ENCODE results near the gene HIVEP3. TPM values are rescaled to one million over a fixed set of nuclear protein-coding genes. Genes with fewer than 3 reads are reported as not detected.

The HIVEP3 gene
- total RNA-seq, 1 donor from 2014 or later: 11.6 TPM

DNA sequence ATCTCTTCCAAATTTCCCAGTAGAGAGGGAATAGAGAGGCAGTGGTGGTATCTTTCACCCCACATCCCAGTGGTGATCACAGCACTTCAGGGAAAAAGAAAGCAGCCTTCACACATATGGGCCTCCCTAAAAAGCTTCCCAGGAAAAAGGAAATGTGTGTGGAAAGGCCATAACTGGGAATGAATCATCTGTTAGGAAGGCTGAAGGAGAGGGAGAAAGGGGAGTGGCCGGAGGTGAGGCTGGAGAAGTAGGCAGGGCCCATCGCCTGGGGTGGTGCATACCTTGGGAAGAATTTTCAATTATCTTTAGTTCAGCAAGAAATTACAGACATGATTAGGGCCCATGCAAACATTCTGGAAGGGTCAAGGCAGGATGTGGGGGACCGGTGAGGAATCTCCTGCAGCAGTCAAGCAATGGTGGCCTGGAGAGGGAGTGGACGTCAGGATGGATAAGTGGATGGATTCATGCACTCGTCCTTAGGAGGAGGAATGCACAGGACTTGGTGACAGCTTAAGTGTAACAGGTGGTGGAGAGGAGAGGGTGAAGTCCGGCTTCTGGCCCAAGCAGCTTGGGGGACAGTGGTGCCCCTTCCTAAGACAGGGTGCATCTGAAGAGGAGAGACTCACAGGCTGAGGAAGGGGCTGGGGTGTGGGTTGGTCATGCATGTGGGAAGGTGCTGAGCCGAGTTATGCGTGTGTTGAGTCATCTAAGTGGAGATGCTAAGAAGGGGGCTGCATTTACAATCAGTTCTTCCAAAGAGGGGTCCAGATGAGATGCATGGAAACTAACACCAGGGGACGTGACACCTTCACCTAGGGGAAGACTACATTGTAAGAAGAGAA lies 17.9 kb downstream of the HIVEP3 start:
- no peaks in the 10 kb centered on the region for H3K36me3 ChIP-seq
- DNase-seq (no peak), ATAC-seq (peak in 1 of 2 donors; percentile 44)
- H3K9me3 ChIP-seq: no peaks in the 10 kb centered on the region
- intact Hi-C loops (cut with DNase I): no loop called here
- no peak overlapping the region for H3K4me3 ChIP-seq
- TF ChIP-seq, protein P1, sequence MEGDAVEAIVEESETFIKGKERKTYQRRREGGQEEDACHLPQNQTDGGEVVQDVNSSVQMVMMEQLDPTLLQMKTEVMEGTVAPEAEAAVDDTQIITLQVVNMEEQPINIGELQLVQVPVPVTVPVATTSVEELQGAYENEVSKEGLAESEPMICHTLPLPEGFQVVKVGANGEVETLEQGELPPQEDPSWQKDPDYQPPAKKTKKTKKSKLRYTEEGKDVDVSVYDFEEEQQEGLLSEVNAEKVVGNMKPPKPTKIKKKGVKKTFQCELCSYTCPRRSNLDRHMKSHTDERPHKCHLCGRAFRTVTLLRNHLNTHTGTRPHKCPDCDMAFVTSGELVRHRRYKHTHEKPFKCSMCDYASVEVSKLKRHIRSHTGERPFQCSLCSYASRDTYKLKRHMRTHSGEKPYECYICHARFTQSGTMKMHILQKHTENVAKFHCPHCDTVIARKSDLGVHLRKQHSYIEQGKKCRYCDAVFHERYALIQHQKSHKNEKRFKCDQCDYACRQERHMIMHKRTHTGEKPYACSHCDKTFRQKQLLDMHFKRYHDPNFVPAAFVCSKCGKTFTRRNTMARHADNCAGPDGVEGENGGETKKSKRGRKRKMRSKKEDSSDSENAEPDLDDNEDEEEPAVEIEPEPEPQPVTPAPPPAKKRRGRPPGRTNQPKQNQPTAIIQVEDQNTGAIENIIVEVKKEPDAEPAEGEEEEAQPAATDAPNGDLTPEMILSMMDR (IDR thresholded peaks at IDR 0.05): no peak
- H3K27me3 ChIP-seq (ENCODE audit: low read depth): no peaks in the 10 kb centered on the region
- H3K27ac ChIP-seq: no peak overlapping the region
- peaks cover 67% of the 10 kb centered on the region for H3K4me1 ChIP-seq

DNA sequence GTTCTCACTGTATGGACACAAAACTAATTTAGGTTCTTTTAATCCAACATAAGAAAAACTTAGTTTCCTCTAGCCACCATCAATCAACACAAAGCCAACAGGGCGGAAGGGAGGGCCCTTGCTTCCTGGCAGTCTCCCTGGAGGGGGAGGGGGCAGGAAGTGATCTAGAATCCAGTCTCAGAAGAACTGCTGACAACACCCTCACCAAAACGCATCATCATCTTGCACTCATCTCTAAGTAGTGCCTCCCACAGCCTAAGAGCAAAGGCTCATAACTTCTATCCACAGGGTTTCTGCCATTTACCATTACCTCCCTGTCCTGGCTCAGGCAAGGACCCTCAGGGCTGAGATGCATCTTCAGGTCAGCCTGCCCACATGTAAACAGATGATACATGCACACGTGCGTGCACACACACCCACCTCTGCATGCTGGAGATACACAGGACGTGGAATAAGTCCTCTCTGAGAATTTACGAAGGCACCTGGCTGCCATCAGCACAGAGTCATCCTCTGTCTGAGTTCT lies 20.5 kb downstream of the HIVEP3 start:
- H3K27ac ChIP-seq: peak overlapping the region; percentile 38
- no peaks in the 10 kb centered on the region for H3K36me3 ChIP-seq
- ATAC-seq (peak; percentile 25 to 35), DNase-seq (no peak)
- H3K27me3 ChIP-seq (ENCODE audit: low read depth): no peaks in the 10 kb centered on the region
- H3K4me3 ChIP-seq: no peak overlapping the region
- intact Hi-C loops (cut with DNase I): no loop called here
- H3K9me3 ChIP-seq: no peaks in the 10 kb centered on the region
- H3K4me1 ChIP-seq: peaks cover 87% of the 10 kb centered on the region
- TF ChIP-seq, protein P1 (IDR thresholded peaks at IDR 0.05): no peak

DNA sequence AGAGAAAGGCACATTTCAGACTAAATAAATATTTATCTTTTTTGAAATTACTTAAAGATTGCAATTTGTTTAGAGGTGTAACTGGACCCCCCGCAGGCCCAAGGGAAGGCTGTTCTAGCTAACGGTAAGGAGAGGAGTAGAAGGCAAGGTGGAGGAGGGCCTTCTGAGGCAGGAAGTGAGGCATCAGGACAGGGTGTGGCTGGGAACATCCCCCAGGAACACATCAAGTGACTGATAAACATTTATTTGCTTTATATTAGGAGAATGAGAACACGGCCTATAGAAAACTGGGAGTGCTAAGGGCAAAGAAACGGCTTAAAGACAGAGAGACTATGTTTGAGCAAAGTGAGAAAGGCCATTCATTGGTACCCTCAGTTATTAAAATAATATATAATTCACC lies 23.2 kb downstream of the HIVEP3 start:
- Histone ChIP-seq H3K9me3 (no peaks in the 10 kb centered on the region), H3K27ac (peak overlapping the region; percentile 22), H3K4me3 (no peak overlapping the region), H3K4me1 (peaks cover 83% of the 10 kb centered on the region), H3K27me3 (ENCODE audit: low read depth) (no peaks in the 10 kb centered on the region), H3K36me3 (no peaks in the 10 kb centered on the region)
- intact Hi-C loops (cut with DNase I): no loop called here
- TF ChIP-seq, protein P1 (IDR thresholded peaks at IDR 0.05): no peak
- ATAC-seq: no peak
- no peak for DNase-seq

DNA sequence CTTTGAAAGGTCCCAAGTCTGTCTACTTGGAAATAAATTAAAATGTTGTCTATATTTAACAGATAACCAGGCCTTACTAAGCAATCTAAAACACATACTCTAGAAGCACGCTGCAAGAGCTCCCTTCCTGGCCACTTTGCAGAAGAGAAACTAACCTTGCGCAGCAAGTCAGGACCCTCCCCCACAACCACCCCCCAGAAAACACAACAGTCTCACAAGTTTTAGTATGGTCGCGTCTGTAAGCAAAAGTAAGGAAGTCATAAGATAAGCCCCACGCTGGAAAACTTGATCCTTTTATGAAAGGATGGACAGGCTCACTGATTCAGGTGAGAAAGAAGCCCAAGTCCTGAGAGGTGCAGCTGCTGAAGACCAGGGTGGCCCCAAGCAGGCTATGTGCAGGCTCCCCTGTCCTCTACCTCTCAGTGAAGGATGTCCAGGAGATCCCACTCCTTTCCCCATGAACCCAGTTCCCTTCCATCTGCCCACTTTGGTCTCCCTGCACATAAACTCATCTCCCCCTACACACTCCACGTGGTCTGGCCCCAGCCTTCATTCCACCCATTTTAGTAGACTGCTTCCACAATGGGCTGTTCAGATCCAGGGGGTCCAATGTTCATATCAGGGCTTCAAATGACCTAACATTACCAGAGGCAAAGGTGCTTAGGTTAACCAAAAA lies 23.8 kb downstream of the HIVEP3 start:
- Histone ChIP-seq H3K36me3 (no peaks in the 10 kb centered on the region), H3K27ac (peak overlapping the region; percentile 22), H3K4me1 (peaks cover 81% of the 10 kb centered on the region), H3K4me3 (no peak overlapping the region), H3K27me3 (ENCODE audit: low read depth) (no peaks in the 10 kb centered on the region), H3K9me3 (no peaks in the 10 kb centered on the region)
- intact Hi-C loops (cut with DNase I): no loop called here
- no peak for ATAC-seq
- no peak for DNase-seq
- TF ChIP-seq, protein P1 (IDR thresholded peaks at IDR 0.05): no peak

DNA sequence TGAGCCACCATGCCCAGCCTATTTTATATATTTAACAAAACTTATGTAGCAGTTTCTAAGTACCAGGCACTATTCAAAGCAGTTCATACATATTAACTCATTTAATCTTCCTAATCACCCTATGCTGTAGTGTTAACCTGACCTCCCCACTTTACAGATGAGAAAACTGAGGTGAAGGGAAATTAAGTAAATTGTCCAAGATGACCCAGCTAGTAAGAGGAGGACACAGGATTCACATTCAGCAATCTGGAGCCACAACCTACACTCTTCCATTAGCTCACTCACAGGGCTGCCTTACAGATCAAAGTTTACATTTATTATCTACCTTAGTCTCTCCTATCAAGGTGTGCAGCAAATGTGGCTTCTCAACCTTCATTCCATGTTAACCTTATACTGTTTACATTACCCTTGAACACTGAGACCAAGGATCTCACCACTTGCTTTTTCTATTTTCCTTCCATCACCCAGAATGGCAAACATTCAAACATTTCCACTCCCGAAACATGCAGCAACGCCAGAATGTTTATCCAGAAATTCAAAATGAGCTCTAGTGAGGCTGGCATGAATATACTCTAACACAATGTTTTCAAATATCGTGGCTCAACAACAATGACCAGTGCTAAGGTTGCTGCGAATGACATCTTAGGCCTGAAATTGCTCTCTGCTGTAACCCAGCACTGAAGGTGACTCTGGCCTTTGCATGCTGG lies 24.5 kb downstream of the HIVEP3 start:
- no peaks in the 10 kb centered on the region for H3K27me3 ChIP-seq (ENCODE audit: low read depth)
- H3K9me3 ChIP-seq: no peaks in the 10 kb centered on the region
- TF ChIP-seq, protein P1 (IDR thresholded peaks at IDR 0.05): no peak
- H3K27ac ChIP-seq: peak overlapping the region; percentile 22
- no peaks in the 10 kb centered on the region for H3K36me3 ChIP-seq
- intact Hi-C loops (cut with DNase I): no loop called here
- H3K4me3 ChIP-seq: no peak overlapping the region
- no peak for DNase-seq
- no peak for ATAC-seq
- H3K4me1 ChIP-seq: peaks cover 76% of the 10 kb centered on the region
